Pulmonary artery endothelial cell (primary cell): ENCODE results near the gene VSTM4. TPM values are rescaled to one million over a fixed set of nuclear protein-coding genes. Genes with fewer than 3 reads are reported as not detected.

Experiments used
- DNase-seq: peaks from one replicate; pipeline ENCODE4 v3.0.0-alpha.2; 2011; ENCODE audit warnings: low read depth, low spot score
- total RNA-seq: library from RNA; depleted of rRNA; stranded (reverse); fragments of >200 nt; gene quantifications from 2 replicates; pipeline ENCODE4 v1.2.3, GENCODE V29; 2014

VSTM4 gene
- total RNA-seq, 1 donor from 2014 or later: 0.26 TPM

DNA sequence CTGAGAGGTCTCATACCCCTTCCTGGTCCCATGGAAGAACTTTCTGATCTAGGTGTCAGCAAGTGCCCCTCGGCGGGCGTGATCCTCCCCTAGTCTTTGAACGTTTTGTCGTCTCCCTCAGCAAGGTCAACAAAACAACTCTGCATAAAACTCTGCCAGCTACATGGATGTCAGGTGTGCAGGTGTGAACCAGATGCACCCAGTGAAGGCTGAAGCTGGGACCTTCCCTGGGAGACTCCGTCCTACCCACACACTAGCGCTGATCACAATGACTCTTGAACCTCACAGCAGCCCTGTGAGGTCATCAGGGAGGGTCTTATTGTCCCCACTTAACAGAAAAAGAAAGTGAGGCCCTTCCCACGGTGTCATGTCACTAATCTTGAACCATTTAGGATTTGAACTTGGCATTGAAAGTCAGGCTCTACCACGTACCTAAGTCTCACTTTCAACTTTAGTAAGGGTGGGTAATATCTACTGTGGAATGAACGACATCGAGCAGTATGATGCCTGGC lies 68.1 kb downstream of the VSTM4 start:
- no peak for DNase-seq

DNA sequence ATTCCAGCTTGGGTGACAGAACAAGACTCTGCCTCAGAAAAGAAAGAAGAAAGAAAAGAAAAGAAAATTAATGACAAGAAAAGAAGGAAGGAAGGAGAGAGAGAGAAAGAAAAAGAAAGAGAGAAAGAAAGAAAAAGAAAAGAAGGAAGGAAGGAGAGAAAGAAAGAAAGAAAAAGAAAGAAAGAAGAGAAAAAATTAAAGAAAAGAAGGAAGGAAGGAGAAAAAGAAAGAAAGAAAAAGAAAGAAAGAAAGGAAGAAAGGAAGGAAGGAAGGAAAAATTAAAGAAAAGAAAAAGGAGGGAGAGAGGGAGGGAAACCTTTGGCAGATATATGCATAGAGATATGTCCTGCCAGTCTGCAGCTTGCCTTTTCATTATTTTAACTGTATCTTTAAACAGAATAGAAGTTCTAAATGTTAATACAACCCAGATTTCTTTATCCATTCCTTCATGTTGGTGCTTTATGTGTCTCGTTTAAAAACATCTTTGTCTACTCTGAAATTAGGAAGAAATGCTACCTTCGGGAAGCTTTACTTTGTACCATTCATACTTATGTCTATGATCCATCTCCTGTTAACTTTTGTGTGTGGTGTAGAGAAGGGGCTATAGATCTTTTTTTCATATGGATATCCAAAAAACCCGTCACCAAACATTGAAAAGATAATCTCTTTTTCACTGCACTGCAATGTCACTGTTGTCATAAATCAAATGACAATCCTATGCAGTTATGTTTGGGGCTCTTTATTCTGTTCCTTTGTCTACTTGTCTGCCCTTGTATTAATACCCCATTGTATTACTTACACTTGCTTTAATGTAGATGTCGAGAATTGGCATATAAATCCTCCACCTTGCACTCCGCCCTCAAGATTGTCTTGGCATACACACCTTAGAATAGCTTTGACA lies 70.8 kb downstream of the VSTM4 start:
- no peak for DNase-seq

GRCh38 chr10:49040601-49041000 lies 74.7 kb downstream of the VSTM4 start:
- no peak for DNase-seq

GRCh38 chr10:49039409-49039808 lies 75.9 kb downstream of the VSTM4 start:
- DNase-seq: no peak

- no peak for DNase-seq
These were observed 76.6 kb downstream of the VSTM4 start for GRCh38 chr10:49038711-49039110.

GRCh38 chr10:49037187-49037586 lies 78.1 kb downstream of the VSTM4 start:
- no peak for DNase-seq

- no peak for DNase-seq
These were observed 78.7 kb downstream of the VSTM4 start for GRCh38 chr10:49036638-49037037.

DNA sequence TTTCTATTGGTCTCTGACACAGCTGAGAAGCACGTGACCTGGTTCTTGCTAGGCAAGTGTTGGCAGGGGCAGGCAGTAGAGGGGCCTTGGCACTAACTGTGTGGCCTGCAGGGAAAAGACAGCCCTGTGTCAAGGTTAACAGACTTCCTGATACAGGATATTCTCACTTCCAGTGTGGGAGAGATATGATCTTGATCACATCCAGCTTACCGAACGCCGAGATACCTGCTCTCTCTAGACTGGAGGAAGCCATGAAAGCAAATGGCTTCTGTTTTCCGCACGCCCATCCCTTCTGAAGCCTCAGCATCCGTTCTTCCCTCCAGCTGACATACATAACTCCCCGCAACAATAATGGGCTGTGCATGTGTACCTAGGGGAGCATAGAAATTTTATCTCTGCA lies 79.4 kb downstream of the VSTM4 start:
- DNase-seq: no peak

- DNase-seq: no peak
These were observed 80.4 kb downstream of the VSTM4 start for GRCh38 chr10:49034925-49035324.

DNA sequence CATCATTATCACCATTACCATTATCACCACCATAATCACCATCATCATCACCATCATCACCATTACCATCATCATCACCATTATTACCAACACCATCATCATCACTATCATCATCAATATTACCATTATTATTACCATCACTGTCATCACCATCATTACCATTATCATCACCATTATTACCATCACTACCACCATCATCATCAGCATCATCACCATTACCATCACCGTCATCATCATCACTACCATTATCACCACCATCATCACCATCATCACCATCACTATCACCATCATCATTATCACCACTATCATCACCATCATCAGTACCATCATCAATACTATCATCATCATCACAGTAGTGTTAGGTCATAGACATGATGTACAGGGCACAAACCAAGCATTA lies 81.4 kb downstream of the VSTM4 start:
- no peak for DNase-seq

DNA sequence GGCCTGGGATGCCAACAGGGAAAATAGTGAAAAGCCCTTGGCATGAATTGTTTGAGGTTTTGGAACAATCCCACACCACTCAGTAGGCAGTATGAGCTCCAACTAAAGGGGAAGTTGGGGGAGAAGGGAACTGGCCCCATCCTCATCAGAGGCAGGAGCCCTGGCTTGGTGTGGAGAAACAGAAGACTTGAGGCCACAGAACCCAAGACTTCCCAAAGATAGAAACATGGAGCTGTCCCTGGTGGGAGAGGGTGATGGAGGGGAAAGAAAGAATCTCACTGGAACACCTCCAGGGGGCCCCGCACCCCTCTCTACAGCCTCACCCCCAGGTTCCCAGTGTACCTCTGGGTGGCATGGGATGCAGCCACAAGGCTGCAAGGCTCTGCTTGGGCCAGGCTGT lies 85.7 kb downstream of the VSTM4 start:
- DNase-seq: no peak

GRCh38 chr10:49028639-49029038 lies 86.7 kb downstream of the VSTM4 start:
- no peak for DNase-seq

DNA sequence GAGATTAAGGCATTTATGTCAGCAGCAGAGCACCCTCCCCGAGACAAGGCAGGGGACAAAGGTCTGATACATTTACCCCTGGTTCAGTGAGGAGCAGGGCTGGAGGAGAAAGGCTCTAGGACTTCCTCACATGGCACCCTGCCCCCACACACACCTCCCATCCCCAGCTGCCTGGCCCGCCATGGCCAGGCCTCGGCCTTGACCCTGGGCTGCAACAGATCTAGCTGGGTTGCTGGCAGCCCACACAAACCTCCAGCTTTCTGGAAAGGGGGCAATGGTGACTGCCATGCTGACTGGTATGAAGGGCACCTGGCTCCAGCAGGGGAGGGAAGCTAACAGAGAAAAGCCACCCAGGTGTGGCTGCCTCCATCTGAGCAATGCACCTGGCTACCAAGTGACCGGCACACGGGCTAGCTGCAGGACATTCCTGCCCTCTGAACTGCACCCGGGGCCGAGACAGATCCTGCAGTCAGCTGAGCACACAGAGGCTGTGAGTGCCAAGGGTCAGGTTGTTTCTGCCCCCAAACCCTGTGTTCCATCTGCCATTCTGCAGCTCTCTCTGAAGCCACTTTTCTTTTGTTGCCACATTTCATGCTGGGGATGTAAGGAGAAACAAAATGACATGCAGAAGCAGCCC lies 89.9 kb downstream of the VSTM4 start:
- no peak for DNase-seq

DNA sequence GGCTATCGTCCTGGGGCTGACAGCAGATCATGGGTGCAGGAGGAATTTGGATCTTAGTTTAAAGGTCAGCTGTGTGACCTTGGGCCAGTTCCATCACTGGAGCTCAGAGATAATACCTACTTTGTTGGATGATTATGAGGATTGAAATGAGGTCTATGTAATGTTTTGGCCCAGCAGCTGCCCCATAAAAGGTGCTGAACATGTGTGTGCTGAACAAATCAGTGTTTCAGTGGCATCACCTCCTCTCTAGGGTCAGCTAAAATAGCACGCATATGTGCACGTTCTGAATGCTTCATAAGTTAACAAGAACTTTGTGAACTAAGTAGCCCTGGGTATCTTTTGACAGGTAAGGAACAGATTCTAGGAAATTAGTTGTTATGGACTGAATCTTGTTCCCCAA lies 90.8 kb downstream of the VSTM4 start:
- no peak for DNase-seq

DNA sequence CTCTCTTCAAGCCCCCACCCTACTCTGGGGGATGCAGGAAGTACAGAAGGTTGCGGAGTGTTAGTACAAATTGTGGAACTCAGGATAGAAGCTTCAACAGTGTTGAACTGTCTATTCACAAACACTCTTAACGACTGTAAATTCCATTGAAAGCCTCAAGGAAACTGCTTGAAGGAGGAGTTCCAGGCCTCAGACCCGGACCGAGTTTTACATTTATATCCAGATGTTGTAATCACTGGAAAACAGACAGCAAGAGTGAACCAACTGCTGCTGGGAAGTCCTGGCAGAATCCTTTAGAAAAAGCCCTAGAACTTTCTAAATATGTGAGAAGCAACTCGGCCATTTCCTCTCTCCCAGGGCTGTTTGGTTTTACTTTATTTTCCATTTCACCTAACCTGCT lies 91.6 kb downstream of the VSTM4 start:
- no peak for DNase-seq

DNA sequence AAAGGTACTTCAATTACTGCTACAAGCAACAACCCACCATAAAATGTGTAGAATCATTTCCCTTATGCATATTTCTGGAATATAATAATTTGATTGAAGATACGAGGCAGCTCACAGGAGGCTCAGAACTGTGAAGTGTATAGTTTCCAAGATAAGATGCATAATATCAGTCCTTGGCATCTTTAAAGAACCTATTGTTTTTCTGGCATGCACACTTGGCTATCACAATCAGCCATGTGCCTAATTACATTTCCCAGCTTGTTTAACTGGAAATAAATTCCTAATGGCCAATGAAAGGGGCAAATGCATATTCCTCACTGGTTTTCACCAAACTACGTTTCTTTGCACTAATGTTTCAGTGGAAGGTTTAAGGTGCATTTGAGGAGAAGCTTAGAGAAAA lies 92.3 kb downstream of the VSTM4 start:
- DNase-seq: no peak

GRCh38 chr10:49021685-49022084 lies 93.6 kb downstream of the VSTM4 start:
- no peak for DNase-seq

GRCh38 chr10:49015700-49016099 lies 99.6 kb downstream of the VSTM4 start:
- DNase-seq: no peak

GRCh38 chr10:49012603-49013002 lies 102.7 kb downstream of the VSTM4 start:
- DNase-seq: no peak

DNA sequence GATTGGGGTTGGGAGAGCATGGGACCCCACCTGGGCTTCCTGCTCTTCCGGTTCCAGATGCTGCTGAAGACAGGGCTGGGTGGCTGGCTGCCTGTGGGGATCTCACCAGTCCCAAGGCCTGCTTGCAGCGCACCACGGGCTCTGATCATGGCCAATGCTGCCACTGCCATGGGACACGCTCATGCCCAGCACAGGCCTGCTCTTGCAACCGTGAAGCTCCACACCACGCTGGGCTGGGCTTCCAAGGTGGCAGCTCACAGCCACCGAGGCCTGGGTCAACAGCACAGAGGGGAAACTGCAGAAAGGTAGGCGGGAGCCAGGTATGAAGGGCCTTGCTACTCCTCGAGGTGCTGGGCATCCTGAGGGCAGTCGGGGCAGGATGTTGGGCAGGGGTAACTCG lies 103.6 kb downstream of the VSTM4 start:
- no peak for DNase-seq

GRCh38 chr10:49010865-49011264 lies 104.5 kb downstream of the VSTM4 start:
- DNase-seq: no peak

DNA sequence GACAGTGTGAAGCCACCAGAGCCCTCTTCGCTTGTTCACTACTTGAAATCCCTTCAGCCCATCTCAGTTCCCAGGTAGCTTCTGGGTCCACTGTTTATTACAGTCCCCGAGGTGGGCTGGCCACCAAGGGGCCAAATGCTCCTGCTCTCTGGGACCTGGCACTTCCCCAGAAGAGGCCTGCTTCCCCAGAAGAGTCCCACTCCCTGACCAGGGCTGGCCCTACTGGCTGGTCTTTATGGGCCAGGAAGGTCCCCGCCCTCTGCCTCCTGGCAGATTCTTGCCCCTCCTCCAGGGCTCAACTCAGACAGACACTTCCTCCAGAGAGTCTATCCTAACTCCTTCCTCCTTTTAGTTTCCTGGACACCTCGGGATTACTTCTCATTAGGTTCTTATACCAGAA lies 105.0 kb downstream of the VSTM4 start:
- DNase-seq: no peak
